ENCODE data around the gene AMOTL2.

The AMOTL2 gene

DNA sequence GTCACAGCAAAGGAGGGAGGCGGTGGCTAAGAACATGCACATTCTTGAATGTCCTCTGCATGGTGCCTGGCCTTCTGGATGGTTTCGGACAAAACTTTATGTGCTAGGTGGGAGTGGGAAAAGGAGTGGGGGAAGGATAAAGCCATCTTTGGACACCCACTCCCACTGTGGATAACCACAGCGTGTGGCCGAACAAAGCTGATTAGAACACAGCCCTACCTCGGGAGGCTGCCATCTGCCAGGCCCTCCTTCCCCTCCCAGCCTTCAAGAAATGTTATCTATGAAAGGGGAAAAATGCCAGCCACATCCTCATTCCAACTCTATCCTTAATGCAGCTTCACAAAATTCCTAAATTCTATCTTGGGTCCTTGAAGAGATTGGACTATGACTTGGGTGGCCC, 18.8 kb downstream of the AMOTL2 start:
- DNase-seq = peak; percentile 67
- Histone ChIP-seq H3K4me3 (ENCODE audit: low read depth, low read length) (no peak overlapping the region), H3K27ac (peak overlapping the region; percentile 59), H3K27me3 (ENCODE audit: insufficient read depth, low read depth, severe bottlenecking) (no peaks in the 10 kb centered on the region), H3K36me3 (peaks cover 76% of the 10 kb centered on the region), H3K9me3 (ENCODE audit: severe bottlenecking) (no peaks in the 10 kb centered on the region)
- no peak for TF ChIP-seq CTCF (IDR thresholded peaks at IDR 0.05; ENCODE audit: low read depth, low read length)

DNA sequence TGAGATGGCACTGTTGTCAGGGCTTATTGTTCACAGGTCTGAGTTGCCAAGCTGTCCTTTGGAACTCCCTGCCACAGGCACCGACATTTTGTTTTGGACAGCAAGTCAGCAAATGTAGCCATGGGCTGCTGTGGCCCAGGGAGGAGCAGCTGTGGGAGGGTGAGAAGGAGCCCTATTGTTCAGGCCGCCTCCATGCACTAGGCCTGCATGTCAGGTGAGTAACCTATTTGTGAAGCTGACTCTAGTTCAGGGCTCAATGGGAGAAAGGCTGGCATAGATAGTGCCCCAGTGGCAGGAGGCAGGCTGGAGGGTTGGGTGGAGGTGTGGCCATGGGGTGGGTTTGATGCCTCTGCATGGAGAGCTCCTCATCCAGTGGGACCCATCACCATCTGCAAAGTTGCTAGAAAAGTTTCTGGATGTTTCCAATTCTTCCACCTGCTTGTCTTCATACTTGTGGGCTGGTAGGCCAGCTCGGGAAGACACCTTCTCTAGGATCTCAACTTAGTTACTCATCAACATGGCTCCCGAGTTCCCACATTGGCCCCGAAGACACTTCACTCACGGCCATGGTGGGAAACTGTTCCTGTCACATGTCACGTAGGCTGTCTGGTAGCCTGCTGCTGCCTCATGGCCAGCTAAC, 19.5 kb downstream of the AMOTL2 start:
- no peak for TF ChIP-seq CTCF (IDR thresholded peaks at IDR 0.05; ENCODE audit: low read depth, low read length)
- peak overlapping the region; percentile 59 for H3K27ac ChIP-seq
- H3K4me3 ChIP-seq (ENCODE audit: low read depth, low read length) = no peak overlapping the region
- H3K9me3 ChIP-seq (ENCODE audit: severe bottlenecking) = no peaks in the 10 kb centered on the region
- no peaks in the 10 kb centered on the region for H3K27me3 ChIP-seq (ENCODE audit: insufficient read depth, low read depth, severe bottlenecking)
- peaks cover 69% of the 10 kb centered on the region for H3K36me3 ChIP-seq
- no peak for DNase-seq

- Histone ChIP-seq H3K4me3 (ENCODE audit: low read depth, low read length) (no peak overlapping the region), H3K9me3 (ENCODE audit: severe bottlenecking) (no peaks in the 10 kb centered on the region), H3K27ac (0 out of 2 replicates have a peak overlapping the region, but pooled peaks have one; percentile 18), H3K27me3 (ENCODE audit: insufficient read depth, low read depth, severe bottlenecking) (no peaks in the 10 kb centered on the region), H3K36me3 (peaks cover 62% of the 10 kb centered on the region)
- TF ChIP-seq CTCF (IDR thresholded peaks at IDR 0.05; ENCODE audit: low read depth, low read length) = no peak
- DNase-seq = no peak
Observed at GRCh38 chr3:134353831-134354611, 20.2 kb downstream of the AMOTL2 start.

- no peak for TF ChIP-seq CTCF (IDR thresholded peaks at IDR 0.05; ENCODE audit: low read depth, low read length)
- Histone ChIP-seq H3K9me3 (ENCODE audit: severe bottlenecking) (no peaks in the 10 kb centered on the region), H3K36me3 (peaks cover 55% of the 10 kb centered on the region), H3K4me3 (ENCODE audit: low read depth, low read length) (no peak overlapping the region), H3K27ac (0 out of 2 replicates have a peak overlapping the region, but pooled peaks have one; percentile 18), H3K27me3 (ENCODE audit: insufficient read depth, low read depth, severe bottlenecking) (no peaks in the 10 kb centered on the region)
- no peak for DNase-seq
Observed at GRCh38 chr3:134353171-134353825, 20.9 kb downstream of the AMOTL2 start.

DNA sequence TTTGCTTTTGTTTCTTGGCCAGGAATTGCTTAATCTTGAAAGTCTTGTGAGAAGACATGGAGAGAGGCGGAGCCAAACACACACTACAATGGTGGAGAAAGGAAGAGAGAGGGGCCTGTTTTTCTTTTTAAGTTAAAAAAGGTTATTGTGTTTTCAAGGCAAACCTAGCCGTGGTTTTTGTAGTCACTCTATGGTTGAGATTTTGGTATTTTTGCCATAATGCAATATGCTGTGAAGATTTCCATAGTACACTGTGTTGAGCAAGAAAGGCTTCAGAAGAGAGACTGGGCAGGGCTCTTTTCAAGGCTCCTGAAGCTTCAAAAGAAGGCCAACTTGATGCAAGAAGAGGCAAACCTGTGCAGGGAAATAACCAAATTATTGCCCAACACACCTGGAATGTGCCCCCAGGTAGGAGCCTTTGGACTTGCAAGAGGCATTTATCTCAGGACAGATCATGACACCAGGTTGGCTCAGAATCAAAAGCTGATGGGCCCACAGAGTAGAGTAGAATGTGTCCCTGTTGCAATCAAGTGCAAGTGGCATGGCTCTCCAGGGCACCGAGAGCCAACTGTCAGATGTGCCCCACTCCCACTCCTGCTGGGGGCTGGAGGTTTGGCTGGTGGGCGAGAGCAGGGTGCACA, 22.1 kb downstream of the AMOTL2 start:
- no peak for DNase-seq
- H3K27me3 ChIP-seq (ENCODE audit: insufficient read depth, low read depth, severe bottlenecking) = no peaks in the 10 kb centered on the region

More for the DNA sequence above, 22.1 kb downstream of the AMOTL2 start:
- no peak for TF ChIP-seq CTCF (IDR thresholded peaks at IDR 0.05; ENCODE audit: low read depth, low read length)
- peaks cover 43% of the 10 kb centered on the region for H3K36me3 ChIP-seq
- H3K4me3 ChIP-seq (ENCODE audit: low read depth, low read length) = no peak overlapping the region
- H3K27ac ChIP-seq = no peak overlapping the region
- H3K9me3 ChIP-seq (ENCODE audit: severe bottlenecking) = no peaks in the 10 kb centered on the region

Measured in WERI-Rb-1 (cell line).